Measurements from ENCODE around the gene LEKR1. TPM values are rescaled to one million over a fixed set of nuclear protein-coding genes. Genes with fewer than 3 reads are reported as not detected.

Gene LEKR1
- total RNA-seq, 1 experiment from 2014 or later: 5.1 TPM

GRCh38 chr3:156801746-156802145, 24.4 kb upstream of the LEKR1 start:
- Mint-ChIP-seq H3K36me3 (ENCODE audit: insufficient read depth, unreplicated experiment) (peaks cover 8% of the 10 kb centered on the region), H3K4me1 (ENCODE audit: low read depth, unreplicated experiment) (peaks cover 6% of the 10 kb centered on the region), H3K9me3 (ENCODE audit: low read depth, unreplicated experiment) (peaks cover 21% of the 10 kb centered on the region), H3K27ac (ENCODE audit: unreplicated experiment) (no peak overlapping the region), H3K27me3 (ENCODE audit: unreplicated experiment) (no peaks in the 10 kb centered on the region), H3K4me3 (ENCODE audit: low read depth, unreplicated experiment) (no peak overlapping the region)
- CTCF ChIA-PET: no interaction called here
- TF ChIP-seq, protein P1, sequence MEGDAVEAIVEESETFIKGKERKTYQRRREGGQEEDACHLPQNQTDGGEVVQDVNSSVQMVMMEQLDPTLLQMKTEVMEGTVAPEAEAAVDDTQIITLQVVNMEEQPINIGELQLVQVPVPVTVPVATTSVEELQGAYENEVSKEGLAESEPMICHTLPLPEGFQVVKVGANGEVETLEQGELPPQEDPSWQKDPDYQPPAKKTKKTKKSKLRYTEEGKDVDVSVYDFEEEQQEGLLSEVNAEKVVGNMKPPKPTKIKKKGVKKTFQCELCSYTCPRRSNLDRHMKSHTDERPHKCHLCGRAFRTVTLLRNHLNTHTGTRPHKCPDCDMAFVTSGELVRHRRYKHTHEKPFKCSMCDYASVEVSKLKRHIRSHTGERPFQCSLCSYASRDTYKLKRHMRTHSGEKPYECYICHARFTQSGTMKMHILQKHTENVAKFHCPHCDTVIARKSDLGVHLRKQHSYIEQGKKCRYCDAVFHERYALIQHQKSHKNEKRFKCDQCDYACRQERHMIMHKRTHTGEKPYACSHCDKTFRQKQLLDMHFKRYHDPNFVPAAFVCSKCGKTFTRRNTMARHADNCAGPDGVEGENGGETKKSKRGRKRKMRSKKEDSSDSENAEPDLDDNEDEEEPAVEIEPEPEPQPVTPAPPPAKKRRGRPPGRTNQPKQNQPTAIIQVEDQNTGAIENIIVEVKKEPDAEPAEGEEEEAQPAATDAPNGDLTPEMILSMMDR (IDR thresholded peaks at IDR 0.05; ENCODE audit: unreplicated experiment): no peak
- BruUV-seq (replicated peaks): no TSS peak
- intact Hi-C loops (cut with micrococcal nuclease; ENCODE audit: unreplicated experiment): no loop called here
- no peak for DNase-seq

- no peak overlapping the region for H3K4me3 Mint-ChIP-seq (ENCODE audit: low read depth, unreplicated experiment)
- peaks cover 21% of the 10 kb centered on the region for H3K9me3 Mint-ChIP-seq (ENCODE audit: low read depth, unreplicated experiment)
- H3K4me1 Mint-ChIP-seq (ENCODE audit: low read depth, unreplicated experiment): peaks cover 13% of the 10 kb centered on the region
- no peak for DNase-seq
- TF ChIP-seq, protein P1 (IDR thresholded peaks at IDR 0.05; ENCODE audit: unreplicated experiment): no peak
- intact Hi-C loops (cut with micrococcal nuclease; ENCODE audit: unreplicated experiment): no loop called here
- H3K36me3 Mint-ChIP-seq (ENCODE audit: insufficient read depth, unreplicated experiment): peaks cover 14% of the 10 kb centered on the region
- no peak overlapping the region for H3K27ac Mint-ChIP-seq (ENCODE audit: unreplicated experiment)
- H3K27me3 Mint-ChIP-seq (ENCODE audit: unreplicated experiment): no peaks in the 10 kb centered on the region
- no TSS peak for BruUV-seq (replicated peaks)
- CTCF ChIA-PET: no interaction called here
These were observed 23.1 kb upstream of the LEKR1 start for GRCh38 chr3:156802821-156803606.

DNA sequence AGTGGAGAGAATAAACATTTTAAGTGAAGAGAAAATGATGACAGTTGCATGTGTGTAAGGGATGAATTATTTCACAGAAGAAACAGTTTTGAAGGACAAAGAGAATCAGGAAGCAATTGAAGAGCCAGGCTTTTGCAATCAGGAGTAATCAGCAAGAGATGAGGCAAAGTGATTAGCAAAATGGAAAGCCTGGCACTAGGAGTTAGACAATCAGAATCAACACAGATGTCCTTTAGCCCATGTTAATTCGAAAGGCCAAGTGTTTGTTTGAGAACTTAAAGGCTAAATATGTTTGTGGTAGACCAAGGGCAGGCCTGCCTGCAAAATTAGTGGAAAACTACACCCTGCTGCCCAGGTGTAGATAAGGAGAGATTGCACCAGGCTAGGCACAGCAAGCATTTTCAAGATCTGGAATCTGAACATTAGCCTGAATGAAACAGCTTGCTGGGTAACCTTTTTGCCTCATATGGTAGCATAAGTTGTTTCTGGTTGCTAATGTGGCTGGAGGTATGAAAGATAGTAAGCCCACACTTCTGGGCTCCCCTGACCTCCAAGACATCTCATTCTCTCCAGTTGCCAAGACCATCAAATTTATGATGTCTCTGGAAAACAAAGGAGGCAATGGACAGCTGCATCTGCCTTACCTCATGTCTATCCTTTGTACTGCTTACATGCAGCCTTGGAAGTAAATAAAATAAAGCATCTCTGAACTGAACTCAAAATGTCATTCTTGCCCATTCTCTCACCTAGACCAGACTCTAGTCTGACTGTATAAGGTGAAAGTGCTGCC, 22.0 kb upstream of the LEKR1 start:
- no TSS peak for BruUV-seq (replicated peaks)
- Mint-ChIP-seq H3K27me3 (ENCODE audit: unreplicated experiment) (no peaks in the 10 kb centered on the region), H3K9me3 (ENCODE audit: low read depth, unreplicated experiment) (peaks cover 17% of the 10 kb centered on the region), H3K4me1 (ENCODE audit: low read depth, unreplicated experiment) (peaks cover 13% of the 10 kb centered on the region), H3K4me3 (ENCODE audit: low read depth, unreplicated experiment) (no peak overlapping the region), H3K36me3 (ENCODE audit: insufficient read depth, unreplicated experiment) (peaks cover 14% of the 10 kb centered on the region), H3K27ac (ENCODE audit: unreplicated experiment) (peak overlapping the region; percentile 17)
- intact Hi-C loops (cut with micrococcal nuclease; ENCODE audit: unreplicated experiment): no loop called here
- no peak for DNase-seq
- CTCF ChIA-PET: no interaction called here
- TF ChIP-seq, protein P1 (IDR thresholded peaks at IDR 0.05; ENCODE audit: unreplicated experiment): no peak

- CTCF ChIA-PET: no interaction called here
- H3K9me3 Mint-ChIP-seq (ENCODE audit: low read depth, unreplicated experiment): peaks cover 4% of the 10 kb centered on the region
- no peak overlapping the region for H3K27ac Mint-ChIP-seq (ENCODE audit: unreplicated experiment)
- peaks cover 21% of the 10 kb centered on the region for H3K36me3 Mint-ChIP-seq (ENCODE audit: insufficient read depth, unreplicated experiment)
- no peak for DNase-seq
- TF ChIP-seq, protein P1 (IDR thresholded peaks at IDR 0.05; ENCODE audit: unreplicated experiment): no peak
- no peak overlapping the region for H3K4me3 Mint-ChIP-seq (ENCODE audit: low read depth, unreplicated experiment)
- no peaks in the 10 kb centered on the region for H3K27me3 Mint-ChIP-seq (ENCODE audit: unreplicated experiment)
- H3K4me1 Mint-ChIP-seq (ENCODE audit: low read depth, unreplicated experiment): peaks cover 28% of the 10 kb centered on the region
- intact Hi-C loops (cut with micrococcal nuclease; ENCODE audit: unreplicated experiment): no loop called here
- no TSS peak for BruUV-seq (replicated peaks)
These were observed 19.5 kb upstream of the LEKR1 start for GRCh38 chr3:156806698-156807097.
